Measurements from ENCODE around the gene SSTR3.

DNA sequence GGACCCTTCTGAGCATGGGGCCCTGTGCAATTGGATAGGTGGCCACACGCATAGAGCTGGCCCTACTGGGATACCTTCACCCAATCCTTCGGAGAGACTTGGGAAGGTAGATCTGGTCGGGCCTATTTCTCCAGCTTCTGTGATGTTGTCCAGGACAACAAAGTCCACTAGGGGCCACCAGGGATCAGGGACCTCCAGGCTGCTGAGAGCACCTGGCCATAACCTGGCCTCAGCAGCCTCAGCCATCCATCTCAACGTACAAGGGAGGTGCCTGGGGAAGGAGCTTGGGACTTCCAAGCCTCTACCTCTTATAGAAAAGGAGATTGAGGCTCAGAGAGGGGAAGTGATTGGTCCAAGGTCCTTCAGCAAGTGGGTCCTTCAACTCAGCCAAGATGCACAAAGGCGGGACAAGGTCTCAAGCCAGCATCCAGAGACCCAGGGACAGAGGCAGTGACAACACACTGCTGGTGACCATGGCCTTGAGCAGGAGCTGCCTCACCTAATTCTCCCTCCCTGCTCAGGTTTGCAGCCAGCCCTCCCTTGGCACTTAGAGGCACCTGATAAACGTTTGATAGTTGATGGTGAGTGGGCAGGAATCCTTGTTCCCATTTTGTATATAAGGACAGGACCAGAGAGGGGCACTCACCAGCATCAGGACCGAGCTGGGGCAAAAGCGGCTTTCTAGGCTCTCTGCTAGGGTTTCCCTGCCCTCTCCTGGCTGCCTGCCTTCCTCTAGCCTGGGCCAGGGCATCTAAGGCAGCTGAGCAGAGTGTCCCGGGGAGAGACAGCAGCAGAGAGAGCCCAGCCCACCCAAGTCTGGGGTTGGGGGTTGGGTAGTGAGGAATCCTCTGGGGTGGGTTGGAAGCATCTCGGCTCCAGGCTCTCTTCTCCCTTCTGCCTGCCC is 27.3 kb upstream of the SSTR3 start:
- TF ChIP-seq POLR2AphosphoS5 (IDR thresholded peaks at IDR 0.05) (no peak), SMC3 (conservative IDR thresholded peaks at IDR 0.05; ENCODE audit: poor library complexity) (no peak), REST (IDR thresholded peaks at IDR 0.05; ENCODE audit: borderline replicate concordance) (no peak), EZH2 (IDR thresholded peaks at IDR 0.05; ENCODE audit: borderline replicate concordance, insufficient read depth, low read length, poor library complexity, severe bottlenecking) (no peak), TAF1 (IDR thresholded peaks at IDR 0.05; ENCODE audit: low read depth) (no peak), MXI1 (conservative IDR thresholded peaks at IDR 0.05; ENCODE audit: poor library complexity, severe bottlenecking) (no peak)
- TF ChIP-seq, protein P1, sequence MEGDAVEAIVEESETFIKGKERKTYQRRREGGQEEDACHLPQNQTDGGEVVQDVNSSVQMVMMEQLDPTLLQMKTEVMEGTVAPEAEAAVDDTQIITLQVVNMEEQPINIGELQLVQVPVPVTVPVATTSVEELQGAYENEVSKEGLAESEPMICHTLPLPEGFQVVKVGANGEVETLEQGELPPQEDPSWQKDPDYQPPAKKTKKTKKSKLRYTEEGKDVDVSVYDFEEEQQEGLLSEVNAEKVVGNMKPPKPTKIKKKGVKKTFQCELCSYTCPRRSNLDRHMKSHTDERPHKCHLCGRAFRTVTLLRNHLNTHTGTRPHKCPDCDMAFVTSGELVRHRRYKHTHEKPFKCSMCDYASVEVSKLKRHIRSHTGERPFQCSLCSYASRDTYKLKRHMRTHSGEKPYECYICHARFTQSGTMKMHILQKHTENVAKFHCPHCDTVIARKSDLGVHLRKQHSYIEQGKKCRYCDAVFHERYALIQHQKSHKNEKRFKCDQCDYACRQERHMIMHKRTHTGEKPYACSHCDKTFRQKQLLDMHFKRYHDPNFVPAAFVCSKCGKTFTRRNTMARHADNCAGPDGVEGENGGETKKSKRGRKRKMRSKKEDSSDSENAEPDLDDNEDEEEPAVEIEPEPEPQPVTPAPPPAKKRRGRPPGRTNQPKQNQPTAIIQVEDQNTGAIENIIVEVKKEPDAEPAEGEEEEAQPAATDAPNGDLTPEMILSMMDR (IDR thresholded peaks at IDR 0.05; ENCODE audit: poor library complexity, severe bottlenecking) = no peak

All from neural cell (in vitro differentiated cells).